ENCODE results near the gene MAML2.

DNA sequence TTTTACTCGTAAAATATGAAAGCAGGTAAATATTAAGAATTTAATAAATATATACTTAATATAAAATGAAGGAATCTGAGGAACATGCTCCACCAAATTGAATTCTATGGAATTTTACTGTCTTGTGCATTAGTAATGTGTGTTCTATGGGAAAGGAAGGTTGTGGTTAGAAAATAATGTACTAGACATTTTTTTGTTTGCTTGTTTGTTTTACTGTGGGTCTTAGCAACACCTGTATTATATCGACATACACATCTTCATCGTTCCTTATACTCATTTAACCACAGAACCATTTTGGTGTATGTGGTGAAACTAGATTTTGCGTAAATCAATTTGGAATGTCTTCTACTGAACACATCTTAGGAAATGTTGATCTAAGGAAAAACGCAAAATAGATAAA, 304.9 kb downstream of the MAML2 start:
- TF ChIP-seq, protein P1, sequence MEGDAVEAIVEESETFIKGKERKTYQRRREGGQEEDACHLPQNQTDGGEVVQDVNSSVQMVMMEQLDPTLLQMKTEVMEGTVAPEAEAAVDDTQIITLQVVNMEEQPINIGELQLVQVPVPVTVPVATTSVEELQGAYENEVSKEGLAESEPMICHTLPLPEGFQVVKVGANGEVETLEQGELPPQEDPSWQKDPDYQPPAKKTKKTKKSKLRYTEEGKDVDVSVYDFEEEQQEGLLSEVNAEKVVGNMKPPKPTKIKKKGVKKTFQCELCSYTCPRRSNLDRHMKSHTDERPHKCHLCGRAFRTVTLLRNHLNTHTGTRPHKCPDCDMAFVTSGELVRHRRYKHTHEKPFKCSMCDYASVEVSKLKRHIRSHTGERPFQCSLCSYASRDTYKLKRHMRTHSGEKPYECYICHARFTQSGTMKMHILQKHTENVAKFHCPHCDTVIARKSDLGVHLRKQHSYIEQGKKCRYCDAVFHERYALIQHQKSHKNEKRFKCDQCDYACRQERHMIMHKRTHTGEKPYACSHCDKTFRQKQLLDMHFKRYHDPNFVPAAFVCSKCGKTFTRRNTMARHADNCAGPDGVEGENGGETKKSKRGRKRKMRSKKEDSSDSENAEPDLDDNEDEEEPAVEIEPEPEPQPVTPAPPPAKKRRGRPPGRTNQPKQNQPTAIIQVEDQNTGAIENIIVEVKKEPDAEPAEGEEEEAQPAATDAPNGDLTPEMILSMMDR (IDR thresholded peaks at IDR 0.05; ENCODE audit: low read length) = no peak
- TF ChIP-seq EZH2 (optimal IDR thresholded peaks at IDR 0.05; ENCODE audit: low read depth, low read length) = no peak

Measured in MM.1S (cell line).